Activated CD4-positive, alpha-beta T cell treated with anti-CD3 and anti-CD28 coated beads for 36 hours (primary cell): ENCODE results near the gene TSPEAR. TPM values are rescaled to one million over a fixed set of nuclear protein-coding genes. Genes with fewer than 3 reads are reported as not detected.

Experiments used
- ATAC-seq: fragments of 200-7000 bp; cut with Tn5 transposase; one replicate; pipeline ENCODE4 v1.10.0; 2021; ENCODE audit warnings: mild to moderate bottlenecking, moderate library complexity
- CTCF ChIA-PET: fragments of 350-600 bp; sonication (Branson Sonifier 250); formaldehyde crosslinking; loops from one replicate; lab custom pipeline; 2021; ENCODE audit warnings: antibody characterized with exemption; lab: Charles Lee
- POLR2A ChIA-PET: fragments of 350-600 bp; sonication (Branson Sonifier 250); formaldehyde crosslinking; loops from one replicate; lab custom pipeline; 2021; ENCODE audit warnings: antibody characterized with exemption, inconsistent platforms; lab: Charles Lee
- DNase-seq: peaks from one replicate; pipeline ENCODE4 v3.0.0-alpha.2; 2020
- H3K27ac Mint-ChIP-seq: one replicate; pipeline ENCODE4 v1.8.0; 2021; ENCODE audit warnings: mixed read lengths
- H3K27me3 Mint-ChIP-seq: one replicate; pipeline ENCODE4 v1.8.0; 2021; ENCODE audit warnings: mixed read lengths
- H3K36me3 Mint-ChIP-seq: one replicate; pipeline ENCODE4 v1.8.0; 2021; ENCODE audit warnings: low read depth, mixed read lengths
- H3K4me1 Mint-ChIP-seq: one replicate; pipeline ENCODE4 v1.8.0; 2021; ENCODE audit warnings: mixed read lengths
- H3K4me3 Mint-ChIP-seq: one replicate; pipeline ENCODE4 v1.8.0; 2021; ENCODE audit warnings: mild to moderate bottlenecking, moderate library complexity, mixed read lengths
- H3K9me3 Mint-ChIP-seq: one replicate; pipeline ENCODE4 v1.8.0; 2021; ENCODE audit warnings: low read depth, mixed read lengths
- intact Hi-C, 2 experiments: fragments of 100-400 bp; cut with DNase I in 1 of 2; cut with micrococcal nuclease in 1 of 2; formaldehyde crosslinking; loops; one replicate each; pipeline versions ENCODE4 v1.14.2 to v1.15.1; 2022 to 2024; cut with DNase I, micrococcal nuclease
- total RNA-seq, 2 experiments: library from RNA; stranded (reverse); gene quantifications; one replicate each; pipeline ENCODE4 v1.2.3, GENCODE V29; 2021

The TSPEAR gene
- total RNA-seq, 2 experiments from 2014 or later: not detected

DNA sequence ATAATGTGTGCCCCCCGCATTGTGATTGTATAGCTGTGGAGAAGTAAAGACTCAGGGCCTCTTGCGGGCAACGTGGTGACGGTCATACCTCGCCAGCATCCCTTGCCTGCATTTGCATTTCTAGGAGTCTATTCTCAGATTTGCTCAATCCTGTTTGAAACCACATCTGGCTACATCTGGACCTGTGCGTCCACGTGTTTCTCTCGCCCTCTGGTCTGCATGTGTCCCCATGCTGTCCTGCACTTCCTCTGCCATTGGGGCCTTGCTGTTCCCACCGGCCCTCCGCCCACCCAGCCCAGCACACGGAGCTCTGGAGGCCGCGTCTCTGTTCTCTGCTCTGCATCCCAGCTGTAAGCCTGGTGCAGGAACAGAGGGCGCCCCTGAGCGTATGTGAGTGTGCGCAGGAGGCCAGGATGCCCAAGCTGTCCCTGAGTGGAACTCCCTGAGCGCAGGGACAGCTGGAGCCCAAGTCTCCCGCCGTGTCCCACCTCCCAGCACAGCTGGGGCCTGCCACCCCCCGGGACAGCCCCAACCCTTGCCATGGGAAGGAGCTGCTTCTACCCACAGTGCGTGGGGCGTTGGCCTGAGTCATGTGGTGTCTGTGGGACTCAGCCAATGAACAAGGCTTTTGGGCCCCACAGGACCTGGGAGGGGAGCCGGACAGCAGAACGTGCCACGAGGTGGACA, 161.7 kb downstream of the TSPEAR start:
- ATAC-seq (no peak), DNase-seq (no peak)
- Mint-ChIP-seq H3K4me3 (no peak overlapping the region), H3K27me3 (no peaks in the 10 kb centered on the region), H3K27ac (no peak overlapping the region), H3K4me1 (peaks cover 23% of the 10 kb centered on the region), H3K9me3 (peaks cover 26% of the 10 kb centered on the region), H3K36me3 (peaks cover 14% of the 10 kb centered on the region)
- intact Hi-C loops: loop anchor here in 1 of 2 experiments (5.0 kb wide), 1 partner anchor 68 kb away; no protein-coding TSS in a partner anchor
- POLR2A ChIA-PET: no interaction called here
- CTCF ChIA-PET: no interaction called here

DNA sequence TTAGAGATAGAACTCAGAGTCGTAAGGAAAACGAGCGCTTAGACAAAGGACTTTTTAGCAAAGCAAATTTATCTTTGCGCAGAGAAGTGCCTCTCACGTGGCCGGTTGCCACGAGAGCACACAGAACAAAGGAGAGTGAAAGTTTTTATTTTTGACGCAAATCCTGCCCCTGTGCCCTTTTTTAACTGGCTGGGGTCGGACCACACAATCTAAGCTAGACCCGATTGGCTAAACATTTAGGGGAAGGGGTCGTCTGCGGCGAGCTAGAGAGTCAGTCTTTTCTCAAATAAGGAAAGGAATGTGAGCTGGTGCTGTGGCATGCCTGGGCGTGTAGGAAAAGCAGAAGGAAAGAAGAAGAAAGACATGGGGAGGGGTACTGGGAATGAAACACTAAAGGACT, 162.4 kb downstream of the TSPEAR start:
- DNase-seq: no peak
- Mint-ChIP-seq H3K27ac (no peak overlapping the region), H3K27me3 (no peaks in the 10 kb centered on the region), H3K4me3 (no peak overlapping the region), H3K36me3 (peaks cover 14% of the 10 kb centered on the region), H3K4me1 (peaks cover 23% of the 10 kb centered on the region), H3K9me3 (peaks cover 22% of the 10 kb centered on the region)
- POLR2A ChIA-PET: no interaction called here
- CTCF ChIA-PET: no interaction called here
- intact Hi-C loops: loop anchor here in 1 of 2 experiments (5.0 kb wide), 1 partner anchor 68 kb away; no protein-coding TSS in a partner anchor
- ATAC-seq: no peak

- no peak overlapping the region for H3K4me3 Mint-ChIP-seq
- peaks cover 22% of the 10 kb centered on the region for H3K9me3 Mint-ChIP-seq
- intact Hi-C loops: loop anchor here in 1 of 2 experiments (5.0 kb wide), 1 partner anchor 69 kb away; no protein-coding TSS in a partner anchor
- DNase-seq (no peak), ATAC-seq (no peak)
- peak overlapping the region; percentile 5 for H3K27ac Mint-ChIP-seq
- ChIA-PET CTCF (interaction anchor here (0.6 kb wide), 1 partner anchor 16 kb away, joined by 3 read pairs; no protein-coding TSS in a partner anchor), POLR2A (no interaction called here)
- H3K36me3 Mint-ChIP-seq: peaks cover 14% of the 10 kb centered on the region
- no peaks in the 10 kb centered on the region for H3K27me3 Mint-ChIP-seq
- H3K4me1 Mint-ChIP-seq: peaks cover 23% of the 10 kb centered on the region
These were observed 163.0 kb downstream of the TSPEAR start for GRCh38 chr21:44548381-44548780.

DNA sequence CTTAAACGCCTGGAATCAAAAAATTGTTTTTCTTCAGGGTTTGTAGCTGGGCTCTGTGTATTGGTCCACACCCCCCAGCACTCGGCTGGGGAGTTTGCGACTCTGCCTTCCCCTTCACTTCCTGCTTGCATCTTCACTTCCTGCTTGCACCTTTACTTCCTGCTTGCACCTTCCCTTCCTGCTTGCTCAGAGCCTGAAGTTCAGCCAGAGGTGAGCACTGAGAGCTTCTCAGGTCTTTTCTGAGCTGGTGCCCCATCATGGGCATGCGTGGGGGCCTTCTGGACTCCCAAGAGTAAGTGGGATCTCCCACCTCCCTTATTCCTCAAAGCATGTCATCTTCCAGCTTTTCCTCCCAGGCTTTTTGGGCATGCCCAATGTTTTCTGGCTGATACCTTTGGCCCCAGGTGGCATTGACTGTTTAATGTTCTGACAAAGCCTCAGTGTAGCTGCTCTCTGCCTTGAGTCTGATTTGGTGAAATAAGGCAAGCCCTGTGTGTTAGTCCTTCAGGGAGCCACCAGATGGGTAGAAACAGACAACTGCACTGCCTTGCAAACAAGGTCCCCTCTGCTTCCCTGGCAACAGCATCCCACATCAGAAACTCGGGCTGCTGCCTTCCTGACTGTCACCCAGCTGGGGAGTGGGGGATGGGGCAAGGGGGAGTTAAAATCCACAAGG, 163.6 kb downstream of the TSPEAR start:
- H3K27ac Mint-ChIP-seq: peak overlapping the region; percentile 93
- H3K4me1 Mint-ChIP-seq: peaks cover 23% of the 10 kb centered on the region
- peaks cover 17% of the 10 kb centered on the region for H3K9me3 Mint-ChIP-seq
- peak overlapping the region; percentile 34 for H3K4me3 Mint-ChIP-seq
- peak; percentile 33 for DNase-seq
- H3K36me3 Mint-ChIP-seq: peaks cover 14% of the 10 kb centered on the region
- ChIA-PET POLR2A (no interaction called here), CTCF (interaction anchor here (0.6 to 1.7 kb wide), 3 partner anchors 9 to 16 kb away, joined by 3 to 7 read pairs (median 6); no protein-coding TSS in a partner anchor)
- no peaks in the 10 kb centered on the region for H3K27me3 Mint-ChIP-seq
- peak; percentile 71 for ATAC-seq
- intact Hi-C loops: loop anchor here in 1 of 2 experiments (5.0 kb wide), 1 partner anchor 70 kb away; no protein-coding TSS in a partner anchor

GRCh38 chr21:44544566-44544965, 166.8 kb downstream of the TSPEAR start:
- intact Hi-C loops: no loop called here
- Mint-ChIP-seq H3K27ac (no peak overlapping the region), H3K9me3 (peaks cover 17% of the 10 kb centered on the region), H3K27me3 (no peaks in the 10 kb centered on the region), H3K4me3 (no peak overlapping the region), H3K4me1 (peaks cover 23% of the 10 kb centered on the region), H3K36me3 (peaks cover 14% of the 10 kb centered on the region)
- POLR2A ChIA-PET: no interaction called here
- ATAC-seq: no peak
- no peak for DNase-seq
- CTCF ChIA-PET: interaction anchor here (0.6 kb wide), 1 partner anchor 55 kb away, joined by 3 read pairs; no protein-coding TSS in a partner anchor

DNA sequence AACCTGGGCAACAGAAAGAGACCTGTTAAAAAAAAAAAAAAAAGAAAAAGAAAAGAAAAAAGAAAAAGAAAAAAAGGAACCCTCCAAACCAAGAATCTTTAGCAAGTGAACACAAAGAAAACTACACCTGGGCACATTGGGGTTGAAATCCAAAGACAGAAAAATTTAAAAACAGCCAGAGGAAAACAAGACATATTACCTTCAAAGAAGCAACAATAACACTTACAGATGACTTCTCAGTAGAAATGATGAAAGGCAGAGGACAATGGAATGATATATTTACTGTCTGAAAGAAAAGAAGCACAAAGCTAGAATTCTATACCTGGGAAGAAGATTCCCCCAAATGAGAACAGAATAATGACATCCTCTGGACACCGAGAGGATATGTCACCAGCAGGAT, 168.7 kb downstream of the TSPEAR start:
- Mint-ChIP-seq H3K36me3 (peaks cover 14% of the 10 kb centered on the region), H3K4me1 (peaks cover 11% of the 10 kb centered on the region), H3K9me3 (peaks cover 17% of the 10 kb centered on the region), H3K27ac (no peak overlapping the region), H3K4me3 (no peak overlapping the region), H3K27me3 (no peaks in the 10 kb centered on the region)
- DNase-seq (no peak), ATAC-seq (no peak)
- intact Hi-C loops: no loop called here
- POLR2A ChIA-PET: no interaction called here
- CTCF ChIA-PET: no interaction called here

- no peaks in the 10 kb centered on the region for H3K4me1 Mint-ChIP-seq
- H3K36me3 Mint-ChIP-seq: peaks cover 2% of the 10 kb centered on the region
- no peaks in the 10 kb centered on the region for H3K27me3 Mint-ChIP-seq
- CTCF ChIA-PET: interaction anchor here (0.6 to 0.8 kb wide), 3 partner anchors 10 to 1556 kb away, joined by 3 read pairs; partner anchors contain the start of gene KRTAP10-2
- no peak overlapping the region for H3K4me3 Mint-ChIP-seq
- H3K9me3 Mint-ChIP-seq: peaks cover 2% of the 10 kb centered on the region
- POLR2A ChIA-PET: no interaction called here
- DNase-seq (no peak), ATAC-seq (no peak)
- intact Hi-C loops: no loop called here
- no peak overlapping the region for H3K27ac Mint-ChIP-seq
These were observed 170.6 kb downstream of the TSPEAR start for GRCh38 chr21:44540741-44541288.

GRCh38 chr21:44539991-44540666, 171.2 kb downstream of the TSPEAR start, which contains the start of gene KRTAP10-1:
KRTAP10-1 (minus strand) TSS chr21:44540195; CDS start chr21:44540150, 45 bp downstream.
- no peak within 1 kb of the TSS for H3K4me3 Mint-ChIP-seq
- no peaks in the 10 kb centered on the region for H3K36me3 Mint-ChIP-seq
- H3K4me1 Mint-ChIP-seq: no peaks in the 10 kb centered on the region
- no peak within 1 kb of the TSS for H3K27ac Mint-ChIP-seq
- CTCF ChIA-PET: interaction anchor here (0.6 to 0.8 kb wide), 2 partner anchors 333 to 1556 kb away, joined by 3 to 4 read pairs; no protein-coding TSS in a partner anchor
- DNase-seq (no peak), ATAC-seq (no peak)
- H3K9me3 Mint-ChIP-seq: no peaks in the 10 kb centered on the region
- POLR2A ChIA-PET: no interaction called here
- intact Hi-C loops: no loop called here
- no peaks in the 10 kb centered on the region for H3K27me3 Mint-ChIP-seq

GRCh38 chr21:44539046-44539445, 172.3 kb downstream of the TSPEAR start:
- ATAC-seq: no peak
- no peak overlapping the region for H3K4me3 Mint-ChIP-seq
- POLR2A ChIA-PET: no interaction called here
- H3K36me3 Mint-ChIP-seq: no peaks in the 10 kb centered on the region
- intact Hi-C loops: no loop called here
- H3K4me1 Mint-ChIP-seq: no peaks in the 10 kb centered on the region
- no peak overlapping the region for H3K27ac Mint-ChIP-seq
- H3K27me3 Mint-ChIP-seq: no peaks in the 10 kb centered on the region
- H3K9me3 Mint-ChIP-seq: no peaks in the 10 kb centered on the region
- CTCF ChIA-PET: no interaction called here
- no peak for DNase-seq

- POLR2A ChIA-PET: no interaction called here
- intact Hi-C loops: no loop called here
- DNase-seq: no peak
These were observed 173.2 kb downstream of the TSPEAR start for GRCh38 chr21:44537930-44538911.

More at GRCh38 chr21:44537930-44538911, 173.2 kb downstream of the TSPEAR start:
- Mint-ChIP-seq H3K4me3 (no peak overlapping the region), H3K4me1 (no peaks in the 10 kb centered on the region), H3K9me3 (no peaks in the 10 kb centered on the region), H3K27ac (no peak overlapping the region), H3K36me3 (no peaks in the 10 kb centered on the region), H3K27me3 (no peaks in the 10 kb centered on the region)
- ATAC-seq: no peak
- CTCF ChIA-PET: no interaction called here
